GM12891 (cell line): Measurements from ENCODE around the gene S100A10.

ENCODE experiments used
- DNase-seq: peaks from one replicate; pipeline ENCODE4 v3.0.0; 2011; ENCODE audit warnings: low spot score; ENCODE audit not compliant: insufficient read length
- FAIRE-seq: peaks from 2 replicates; lab custom pipeline; 2011; peaks lifted over from hg19 to GRCh38; lab: Jason Lieb, UNC
- PAX5 ChIP-seq: IDR thresholded peaks from 2 replicates; pipeline ENCODE4 v1.6.1; 2011; ENCODE audit warnings: low read length, moderate library complexity, mild to moderate bottlenecking; ENCODE audit not compliant: insufficient read depth, severe bottlenecking
- POLR2A ChIP-seq: IDR thresholded peaks from 2 replicates; pipeline ENCODE4 v1.6.1; 2011; ENCODE audit warnings: low read depth, low read length, control low read depth
- POLR2AphosphoS5 ChIP-seq: IDR thresholded peaks from 2 replicates; pipeline ENCODE4 v1.6.1; 2011; ENCODE audit warnings: low read depth, low read length, control low read depth
- POU2F2 ChIP-seq: IDR thresholded peaks from 2 replicates; pipeline ENCODE4 v1.6.1; 2011; ENCODE audit warnings: low read depth, mild to moderate bottlenecking, control low read depth, low read length, moderate library complexity
- SPI1 ChIP-seq: IDR thresholded peaks from 2 replicates; pipeline ENCODE4 v1.6.1; 2011; ENCODE audit warnings: low read depth, low read length, control low read depth
- TAF1 ChIP-seq: IDR thresholded peaks from 2 replicates; pipeline ENCODE4 v1.6.1; 2011; ENCODE audit warnings: low read depth, low read length, control low read depth

Gene S100A10

GRCh38 chr1:152020849-152021248 lies 27.2 kb upstream of the S100A10 start:
- TF ChIP-seq PAX5, result no peak
- no peak for TF ChIP-seq TAF1
- TF ChIP-seq SPI1, result no peak
- no peak for TF ChIP-seq POU2F2
- TF ChIP-seq POLR2AphosphoS5, result no peak
- no peak for TF ChIP-seq POLR2A
- FAIRE-seq, result no peak
- DNase-seq, result no peak

- TF ChIP-seq POLR2A (no peak), POU2F2 (no peak), TAF1 (no peak), SPI1 (no peak), POLR2AphosphoS5 (no peak), PAX5 (no peak)
- no peak for FAIRE-seq
- no peak for DNase-seq
Observed at GRCh38 chr1:152018537-152018936, 24.9 kb upstream of the S100A10 start.

- FAIRE-seq (no peak), DNase-seq (no peak)
- no peak for TF ChIP-seq SPI1
- TF ChIP-seq PAX5, result no peak
- TF ChIP-seq TAF1, result no peak
- no peak for TF ChIP-seq POU2F2
- TF ChIP-seq POLR2AphosphoS5, result no peak
- no peak for TF ChIP-seq POLR2A
Observed at GRCh38 chr1:152015766-152016165, 22.1 kb upstream of the S100A10 start.

- DNase-seq, result no peak
- no peak for TF ChIP-seq PAX5
- TF ChIP-seq POLR2A, result no peak
- no peak for TF ChIP-seq POU2F2
- no peak for TF ChIP-seq SPI1
- TF ChIP-seq TAF1, result no peak
- TF ChIP-seq POLR2AphosphoS5, result no peak
- no peak for FAIRE-seq
Observed at GRCh38 chr1:152014943-152015342, 21.3 kb upstream of the S100A10 start.

- FAIRE-seq (peak; percentile 23), DNase-seq (no peak)
- TF ChIP-seq POLR2AphosphoS5 (no peak), PAX5 (no peak), SPI1 (no peak), TAF1 (no peak), POLR2A (no peak), POU2F2 (no peak)
Observed at GRCh38 chr1:152013664-152014237, 20.1 kb upstream of the S100A10 start.

- no peak for DNase-seq
- TF ChIP-seq TAF1, result no peak
- no peak for TF ChIP-seq POU2F2
- TF ChIP-seq POLR2AphosphoS5, result no peak
- no peak for TF ChIP-seq SPI1
- TF ChIP-seq PAX5, result no peak
- TF ChIP-seq POLR2A, result no peak
- no peak for FAIRE-seq
Observed at GRCh38 chr1:152009691-152010090, 16.0 kb upstream of the S100A10 start.

- no peak for TF ChIP-seq POLR2AphosphoS5
- no peak for TF ChIP-seq TAF1
- no peak for TF ChIP-seq POLR2A
- DNase-seq (no peak), FAIRE-seq (no peak)
Observed at GRCh38 chr1:152007047-152007446, 13.4 kb upstream of the S100A10 start.

- no peak for FAIRE-seq
- no peak for TF ChIP-seq POU2F2
- no peak for TF ChIP-seq TAF1
- no peak for TF ChIP-seq SPI1
- TF ChIP-seq POLR2A, result no peak
- DNase-seq, result no peak
Observed at GRCh38 chr1:152005360-152005912, 11.8 kb upstream of the S100A10 start.

- FAIRE-seq, result no peak
- no peak for DNase-seq
- no peak for TF ChIP-seq SPI1
- no peak for TF ChIP-seq POLR2AphosphoS5
- TF ChIP-seq PAX5, result no peak
- no peak for TF ChIP-seq TAF1
- TF ChIP-seq POLR2A, result no peak
- TF ChIP-seq POU2F2, result no peak
Observed at GRCh38 chr1:152003846-152004442, 10.3 kb upstream of the S100A10 start.

- no peak for TF ChIP-seq PAX5
- TF ChIP-seq TAF1, result no peak
- TF ChIP-seq POLR2AphosphoS5, result no peak
- no peak for TF ChIP-seq SPI1
- no peak for TF ChIP-seq POLR2A
- DNase-seq (no peak), FAIRE-seq (no peak)
Observed at GRCh38 chr1:152002960-152003359, 9.3 kb upstream of the S100A10 start.
